ENCODE results near the gene NDUFA11. TPM values are rescaled to one million over a fixed set of nuclear protein-coding genes. Genes with fewer than 3 reads are reported as not detected.

NDUFA11 gene
- total and polyA plus RNA-seq, 9 of the 15 experiments (the other 6 are each of a cell fraction or from before 2014, with no cell fraction given), result 63.3 to 486 (median 274) TPM

GRCh38 chr19:5903056-5903623 lies 450 bp downstream of the NDUFA11 start:
- peaks cover 43% of the 10 kb centered on the region for H3K79me2 ChIP-seq (ENCODE audit: control insufficient read depth, insufficient read depth, low read length)
- H3K4me3 ChIP-seq, result peak overlapping the region; percentile 90
- FAIRE-seq (peak; percentile 55), DNase-seq (ENCODE audit: extremely low read depth in 1 of 4, low spot score in 3 of 4) (peak; percentile 32 to 56 (median 42)), ATAC-seq (no peak)
- WGBS (ENCODE audit: insufficient coverage, low coverage, missing lambda C conversion rate), result under 1% methylated on average over 20 of the region's 27 CpGs
- intact Hi-C loops (cut with micrococcal nuclease), result no loop called here
- in situ Hi-C loops (cut with MboI), result no loop called here
- H3K27ac ChIP-seq (ENCODE audit: extremely low read depth, low read depth, low read length), result peak overlapping the region; percentile 96
- peaks cover 28% of the 10 kb centered on the region; the same call in 2 of the 3 replicates for H3K36me3 ChIP-seq (ENCODE audit: control insufficient read depth, insufficient read depth, low read length)
- BruUV-seq (replicated peaks), result TSS peak; percentile 67
- H2AFZ ChIP-seq (ENCODE audit: low read depth, low read length), result peak overlapping the region; percentile 98
- H3K27me3 ChIP-seq (ENCODE audit: control insufficient read depth in 2 of 2, insufficient read depth in 2 of 2, low read length in 2 of 2), result no peaks in the 10 kb centered on the region
- no peaks in the 10 kb centered on the region for H3K9me1 ChIP-seq (ENCODE audit: control insufficient read depth, insufficient read depth, low read length)
- peaks cover 12% of the 10 kb centered on the region for H4K20me1 ChIP-seq (replicated peaks; ENCODE audit: control insufficient read depth, insufficient read depth, low read length)
- H3K4me2 ChIP-seq (ENCODE audit: insufficient read depth, low read length), result peak overlapping the region; percentile 97
- CTCF ChIA-PET (ENCODE audit: low intra/inter-chr PET ratio), result no interaction called here
- H3K9ac ChIP-seq (ENCODE audit: insufficient read depth in 1 of 2, low read depth in 2 of 2, low read length in 2 of 2), result peak overlapping the region; percentile 98 to 100
- peaks cover 4 to 25% of the 10 kb centered on the region in 2 experiments; a peak in 4 of 5 replicates for H3K4me1 ChIP-seq (replicated peaks in 1 of 2; ENCODE audit: control insufficient read depth in 2 of 2, insufficient read depth in 2 of 2, low read length in 2 of 2)
- no peaks in the 10 kb centered on the region for H3K9me3 ChIP-seq (replicated peaks; ENCODE audit: control insufficient read depth, insufficient read depth, low read depth, low read length)
- POLR2A ChIA-PET, result interaction anchor here (0.5 to 3.1 kb wide), 12 partner anchors 11 to 212 kb away, joined by 3 to 28 read pairs (median 4); partner anchors contain the start of genes CATSPERD, DUS3L and LONP1
- TF ChIP-seq HNRNPL (IDR thresholded peaks at IDR 0.05; ENCODE audit: low read depth, low read length) (no peak), CBFA2T3 (IDR thresholded peaks at IDR 0.05) (0 out of 2 replicates have a peak, but pooled peaks have one; percentile 8), RFX5 (IDR thresholded peaks at IDR 0.05; ENCODE audit: low read depth, low read length) (no peak), ZNF324 (CRISPR knock-in tag; IDR thresholded peaks at IDR 0.05) (no peak), VEZF1 (CRISPR knock-in tag; IDR thresholded peaks at IDR 0.05) (no peak), ZEB2 (IDR thresholded peaks at IDR 0.05) (no peak), HNRNPK (IDR thresholded peaks at IDR 0.05; ENCODE audit: low read depth, low read length, poor library complexity, severe bottlenecking) (no peak), PHF20 (IDR thresholded peaks at IDR 0.05; ENCODE audit: partially characterized antibody) (peak; percentile 53), RBM17 (IDR thresholded peaks at IDR 0.05; ENCODE audit: borderline replicate concordance, low read depth, low read length) (no peak), E2F1 (CRISPR knock-in tag; IDR thresholded peaks at IDR 0.05) (no peak), CHD1 (IDR thresholded peaks at IDR 0.05; ENCODE audit: low read length) (peak; percentile 21), NFRKB (IDR thresholded peaks at IDR 0.05; ENCODE audit: low read depth) (peak; percentile 76; the same call in 1 of the 2 replicates), ZNF316 (IDR thresholded peaks at IDR 0.05) (0 out of 2 replicates have a peak, but pooled peaks have one; percentile 2), MCM3 (IDR thresholded peaks at IDR 0.05) (no peak), TEAD1 (CRISPR knock-in tag; IDR thresholded peaks at IDR 0.05) (no peak), PHF8 (IDR thresholded peaks at IDR 0.05; ENCODE audit: borderline replicate concordance, low read length) (no peak), PPARD (CRISPR knock-in tag; IDR thresholded peaks at IDR 0.05) (no peak), FOXO4 (CRISPR knock-in tag; IDR thresholded peaks at IDR 0.05) (no peak), BRD9 (IDR thresholded peaks at IDR 0.05; ENCODE audit: low read depth, partially characterized antibody) (no peak), PHB (CRISPR knock-in tag; IDR thresholded peaks at IDR 0.05) (peak; percentile 80; the same call in 1 of the 2 replicates), THRAP3 (IDR thresholded peaks at IDR 0.05; ENCODE audit: borderline replicate concordance) (no peak), ZC3H8 (IDR thresholded peaks at IDR 0.05) (no peak)

Measured in K562 (cell line).